ENCODE measurements around the gene ASB8. TPM values are rescaled to one million over a fixed set of nuclear protein-coding genes. Genes with fewer than 3 reads are reported as not detected.
"Not testable (repeated sequence)": the region's sequence is repeated elsewhere in the genome, so short reads cannot be mapped to it uniquely, and the experiment has no call there.

Gene ASB8
- polyA plus RNA-seq, 3 donors, result 23.8 to 50.0 (median 38.4) TPM

- Mint-ChIP-seq H3K4me3 (no peak overlapping the region), H3K4me1 (peaks cover 15% of the 10 kb centered on the region), H3K9me3 (peaks cover 0 to 3% (median 2%) of the 10 kb centered on the region in 7 donors), H3K27me3 (ENCODE audit: low read depth in 3 of 3) (peaks cover 7 to 20% (median 10%) of the 10 kb centered on the region in 3 donors), H3K36me3 (no peaks in the 10 kb centered on the region), H3K27ac (no peak overlapping the region)
- Histone ChIP-seq H3K9me3 (replicated peaks in 1 of 2; ENCODE audit: control insufficient read depth in 1 of 2, insufficient read depth in 1 of 2, low read length in 2 of 2) (no peaks in the 10 kb centered on the region), H3K79me2 (ENCODE audit: insufficient read depth, low read length) (no peaks in the 10 kb centered on the region), H3K9ac (ENCODE audit: insufficient read depth, low read length, poor library complexity, severe bottlenecking) (no peak overlapping the region), H3K27me3 (ENCODE audit: control insufficient read depth in 2 of 2, insufficient read depth in 2 of 2, low read length in 2 of 2) (peaks cover 0 to 5% of the 10 kb centered on the region in 2 donors), H3K36me3 (replicated peaks in 1 of 2; ENCODE audit: control insufficient read depth in 1 of 2, insufficient read depth in 2 of 2, low read length in 2 of 2) (no peaks in the 10 kb centered on the region), H3K27ac (ENCODE audit: low read depth in 1 of 2, low read length in 2 of 2) (no peak overlapping the region), H3K4me3 (replicated peaks in 1 of 3; ENCODE audit: low read depth in 2 of 3, low read length in 3 of 3) (no peak overlapping the region), H4K20me1 (ENCODE audit: insufficient read depth, low read length) (no peaks in the 10 kb centered on the region), H3K4me2 (replicated peaks; ENCODE audit: extremely low read depth, low read length, poor library complexity, severe bottlenecking) (no peak overlapping the region), H2AFZ (ENCODE audit: insufficient read depth, low read depth, low read length, poor library complexity, severe bottlenecking) (no peak overlapping the region), H3K4me1 (ENCODE audit: control insufficient read depth in 1 of 2, insufficient read depth in 2 of 2, low read length in 2 of 2) (peaks cover 13% of the 10 kb centered on the region in 2 donors)
- intact Hi-C loops (cut with micrococcal nuclease), result no loop called here
- DNase-seq, result no peak
- TF ChIP-seq CTCF (IDR thresholded peaks at IDR 0.05), result no peak
- WGBS (ENCODE audit: insufficient coverage), result 92% methylated on average over 1 of the region's 1 CpG
These were observed 41.4 kb downstream of the ASB8 start for GRCh38 chr12:48115957-48116356.

- H3K36me3 ChIP-seq (replicated peaks in 1 of 2; ENCODE audit: control insufficient read depth in 1 of 2, insufficient read depth in 2 of 2, low read length in 2 of 2); H3K27ac ChIP-seq (ENCODE audit: low read depth in 1 of 2, low read length in 2 of 2); H3K4me1 ChIP-seq (ENCODE audit: control insufficient read depth in 1 of 2, insufficient read depth in 2 of 2, low read length in 2 of 2); H3K4me3 Mint-ChIP-seq; H3K4me2 ChIP-seq (replicated peaks; ENCODE audit: extremely low read depth, low read length, poor library complexity, severe bottlenecking); intact Hi-C loops (cut with micrococcal nuclease); H3K9ac ChIP-seq (ENCODE audit: insufficient read depth, low read length, poor library complexity, severe bottlenecking); H3K4me3 ChIP-seq (replicated peaks in 1 of 3; ENCODE audit: low read depth in 2 of 3, low read length in 3 of 3); H3K27me3 ChIP-seq (ENCODE audit: control insufficient read depth in 2 of 2, insufficient read depth in 2 of 2, low read length in 2 of 2); H3K9me3 Mint-ChIP-seq; H3K36me3 Mint-ChIP-seq; H3K27ac Mint-ChIP-seq; H3K9me3 ChIP-seq (replicated peaks in 1 of 2; ENCODE audit: control insufficient read depth in 1 of 2, insufficient read depth in 1 of 2, low read length in 2 of 2); H3K79me2 ChIP-seq (ENCODE audit: insufficient read depth, low read length); H3K4me1 Mint-ChIP-seq; DNase-seq; H2AFZ ChIP-seq (ENCODE audit: insufficient read depth, low read depth, low read length, poor library complexity, severe bottlenecking); H4K20me1 ChIP-seq (ENCODE audit: insufficient read depth, low read length): not testable (repeated sequence)
- H3K27me3 Mint-ChIP-seq (ENCODE audit: low read depth in 3 of 3), result peaks cover 7 to 21% (median 8%) of the 10 kb centered on the region in 3 donors
- 93% methylated on average over 5 of the region's 5 CpGs for WGBS (ENCODE audit: insufficient coverage)
These were observed 46.0 kb downstream of the ASB8 start for GRCh38 chr12:48111312-48111693.

Data from CD14-positive monocyte (primary cell).